HG03139 (cell line): ENCODE data around the gene PERM1.
"Not testable (repeated sequence)": the region's sequence is repeated elsewhere in the genome, so short reads cannot be mapped to it uniquely, and the experiment has no call there.

ENCODE experiments used
- ATAC-seq: cut with Tn5 transposase; IDR thresholded peaks from one replicate; pipeline ENCODE4 v1.9.1; 2021; ENCODE audit not compliant: unreplicated experiment

Gene PERM1

DNA sequence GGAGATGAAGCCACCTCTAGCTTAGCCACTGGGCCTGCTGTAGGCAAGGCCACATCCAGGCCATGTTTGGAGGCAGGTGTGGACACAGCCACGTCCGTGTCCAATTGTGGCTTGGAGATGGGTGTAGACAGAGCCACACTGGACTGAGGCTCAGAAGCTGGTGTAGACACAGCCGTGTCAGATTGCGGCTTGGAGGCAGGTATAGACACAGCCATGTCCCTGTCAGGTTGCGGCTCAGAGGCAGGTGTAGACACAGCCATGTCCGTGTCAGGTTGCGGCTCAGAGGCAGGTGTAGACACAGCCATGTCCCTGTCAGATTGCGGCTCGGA lies 2.2 kb downstream of the PERM1 start:
- ATAC-seq: no peak

DNA sequence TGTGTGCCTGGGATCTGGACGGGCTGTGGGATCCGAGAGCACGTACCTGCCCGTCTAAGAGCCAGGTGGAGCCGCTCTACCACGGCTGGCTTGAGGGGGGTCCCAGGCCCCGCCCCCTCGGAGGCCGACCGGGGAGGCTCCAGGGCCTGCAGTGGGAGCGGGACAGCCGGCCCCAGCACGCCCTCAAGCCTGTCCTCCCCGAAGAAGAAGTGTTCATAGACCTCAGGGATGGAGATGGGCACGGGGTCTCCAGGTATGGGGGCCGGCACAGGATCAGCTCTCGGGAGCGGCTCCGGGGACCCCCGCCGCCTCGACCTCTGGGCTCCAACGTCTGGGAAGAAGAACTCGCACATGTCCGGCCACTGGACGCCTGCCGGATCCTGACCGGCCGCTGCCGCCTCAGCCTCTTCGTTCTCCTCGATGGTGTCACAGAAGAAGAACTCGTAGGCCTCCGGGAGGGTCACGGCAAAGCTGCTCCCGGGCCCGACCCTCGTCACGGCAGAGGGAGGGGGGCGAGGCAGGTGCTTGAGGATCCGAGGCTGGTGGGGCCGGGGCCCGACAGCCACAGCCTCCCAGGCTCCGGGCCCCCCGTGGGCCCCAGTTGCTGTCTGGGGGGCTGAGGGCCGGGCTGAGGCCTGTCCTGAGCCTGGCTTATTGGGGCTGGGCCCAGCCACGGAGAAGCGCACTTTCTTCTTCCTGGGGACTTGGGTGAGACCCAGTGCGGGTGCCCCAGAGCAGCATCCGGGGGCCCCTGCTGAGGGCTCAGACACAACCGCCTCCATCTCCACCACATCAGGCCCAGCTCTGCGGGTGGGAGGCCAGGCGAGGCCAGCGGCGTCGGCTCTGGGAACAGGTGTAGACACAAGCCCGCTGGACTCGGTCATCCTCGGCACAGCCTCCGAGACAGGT lies 2.8 kb downstream of the PERM1 start:
- ATAC-seq: no peak

DNA sequence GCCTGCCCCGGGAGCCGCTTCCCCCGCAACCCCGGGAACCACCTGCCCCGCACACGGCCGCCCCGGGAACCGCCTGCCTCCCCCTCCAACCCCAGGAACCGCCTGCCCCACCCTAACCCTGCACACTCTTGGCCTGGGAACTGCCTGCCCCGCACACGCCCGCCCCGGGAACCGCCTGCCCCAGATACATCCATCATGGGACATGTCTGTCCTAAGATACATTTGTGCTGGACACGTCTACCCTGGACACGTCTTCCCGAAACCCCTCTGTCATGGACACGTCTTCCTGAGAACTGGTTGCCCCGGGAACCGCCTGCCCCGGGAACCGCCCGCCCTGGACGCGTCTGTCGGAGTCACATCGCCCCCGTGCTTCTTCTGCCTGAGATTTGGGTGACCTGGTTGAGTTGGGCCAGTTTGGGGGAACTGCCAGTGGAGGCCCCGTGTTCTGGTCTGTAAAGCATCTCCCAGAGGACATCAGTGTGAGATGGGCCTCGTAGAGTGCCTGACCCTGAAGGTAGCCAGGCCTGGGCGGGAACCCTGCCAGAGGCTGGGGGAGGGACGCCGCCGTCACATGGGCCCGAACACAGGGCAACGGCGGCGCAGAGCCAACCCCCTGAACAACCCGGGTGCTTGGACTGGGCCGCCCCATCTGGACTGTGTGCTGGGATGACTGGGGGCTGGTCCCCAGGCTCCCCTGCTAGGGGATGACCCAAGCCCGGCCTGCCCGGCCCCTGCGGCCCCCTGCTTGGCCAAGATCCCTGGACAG lies 3.6 kb downstream of the PERM1 start:
- no peak for ATAC-seq

DNA sequence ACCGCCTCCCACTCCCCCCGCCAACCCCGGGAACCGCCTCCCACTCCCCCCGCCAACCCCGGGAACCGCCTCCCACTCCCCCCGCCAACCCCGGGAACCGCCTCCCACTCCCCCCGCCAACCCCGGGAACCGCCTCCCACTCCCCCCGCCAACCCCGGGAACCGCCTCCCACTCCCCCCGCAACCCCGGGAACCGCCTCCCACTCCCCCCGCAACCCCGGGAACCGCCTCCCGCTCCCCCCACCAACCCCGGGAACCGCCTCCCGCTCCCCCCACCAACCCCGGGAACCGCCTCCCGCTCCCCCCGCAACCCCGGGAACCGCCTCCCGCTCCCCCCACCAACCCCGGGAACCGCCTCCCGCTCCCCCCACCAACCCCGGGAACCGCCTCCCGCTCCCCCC lies 5.1 kb downstream of the PERM1 start:
- ATAC-seq: not testable (repeated sequence)

DNA sequence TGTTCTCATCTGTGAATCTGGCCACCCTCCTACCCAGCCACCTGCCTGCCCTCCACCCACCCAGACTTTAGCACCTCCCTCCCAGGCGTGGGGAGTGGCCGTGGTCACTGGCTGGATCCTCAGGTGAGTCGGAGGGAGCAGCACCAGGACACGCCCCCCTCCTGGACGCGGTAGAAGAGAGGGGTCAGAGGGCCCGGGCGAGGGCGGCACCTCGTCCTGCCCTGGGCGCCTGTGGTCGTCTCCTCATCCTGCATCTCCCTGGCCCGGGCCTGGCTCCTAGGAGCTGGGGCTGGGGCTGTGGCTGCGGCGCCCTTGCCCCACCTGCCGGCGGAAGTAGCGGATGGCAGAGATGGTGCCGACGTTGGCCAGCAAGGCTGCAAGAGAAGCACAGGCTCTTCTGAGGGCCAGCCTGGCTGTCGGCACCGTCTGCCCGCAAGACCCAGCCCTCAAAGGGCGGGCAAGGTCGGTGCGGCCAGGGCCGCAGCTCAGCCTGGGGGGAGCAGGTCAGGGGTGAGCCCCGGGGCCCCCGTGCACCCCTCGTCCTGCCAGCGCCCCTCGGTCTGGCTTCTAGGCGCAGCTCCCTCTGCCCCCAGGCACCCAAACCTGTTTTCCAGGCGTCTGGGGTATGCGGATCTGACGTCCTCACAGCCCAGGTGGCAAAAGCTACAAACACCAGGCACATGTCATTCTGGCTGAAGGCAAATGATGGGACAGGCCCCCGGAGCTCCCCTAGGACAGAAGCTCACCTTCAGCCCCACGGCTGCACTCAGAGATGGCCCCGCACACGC lies 5.8 kb downstream of the PERM1 start:
- no peak for ATAC-seq

DNA sequence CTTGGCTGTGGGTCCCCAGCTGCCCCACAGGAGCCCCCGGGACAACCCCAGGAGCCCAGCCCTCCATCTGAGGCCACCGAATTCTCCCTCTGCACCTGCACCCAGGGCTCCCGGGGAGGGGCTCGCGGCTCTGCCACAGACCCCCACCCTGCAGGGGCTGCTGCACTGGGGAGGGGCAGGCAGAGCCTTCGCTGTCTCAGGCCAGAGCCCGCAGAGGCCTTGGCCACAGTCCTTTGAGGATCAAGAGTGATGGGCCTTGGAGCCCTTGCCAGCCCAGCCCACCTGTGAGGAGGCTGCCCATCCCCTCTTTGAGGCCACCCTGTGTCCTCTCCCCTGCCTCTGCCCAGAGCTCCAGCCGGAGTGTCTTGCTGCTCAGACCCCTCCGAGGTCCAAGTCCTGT lies 6.5 kb downstream of the PERM1 start:
- no peak for ATAC-seq

DNA sequence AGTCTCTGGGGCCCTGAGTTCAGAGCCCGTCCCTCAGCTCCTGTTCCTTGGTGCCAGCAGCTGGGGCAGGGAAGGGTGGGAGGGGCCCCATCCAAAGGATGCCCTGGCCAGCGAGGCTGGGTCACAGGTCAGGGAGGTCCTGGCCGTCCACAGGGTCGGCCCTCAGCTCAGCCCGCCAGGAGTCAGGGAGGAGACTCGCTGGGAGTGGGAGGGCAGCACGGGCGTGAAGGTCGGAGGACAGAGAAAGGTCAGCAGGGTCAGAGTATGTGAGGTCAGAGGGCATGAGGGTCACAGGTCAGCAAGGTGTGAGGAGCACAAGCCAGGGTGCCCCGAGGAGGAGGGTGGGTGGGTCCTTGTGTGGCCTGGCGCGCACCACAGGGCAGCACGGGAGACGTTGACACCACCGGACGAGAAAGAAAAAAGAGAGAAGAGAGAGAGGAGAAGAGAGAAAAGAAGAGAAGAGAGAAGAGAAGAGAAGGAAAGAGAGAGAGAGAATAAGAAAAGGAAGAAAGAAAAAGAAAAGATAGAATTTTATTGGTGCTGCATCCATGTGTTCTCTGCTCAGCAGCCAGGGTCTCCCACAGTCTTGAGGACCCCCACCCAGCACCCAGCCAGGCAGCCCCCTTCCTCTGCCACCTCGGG lies 7.1 kb downstream of the PERM1 start:
- ATAC-seq: no peak

DNA sequence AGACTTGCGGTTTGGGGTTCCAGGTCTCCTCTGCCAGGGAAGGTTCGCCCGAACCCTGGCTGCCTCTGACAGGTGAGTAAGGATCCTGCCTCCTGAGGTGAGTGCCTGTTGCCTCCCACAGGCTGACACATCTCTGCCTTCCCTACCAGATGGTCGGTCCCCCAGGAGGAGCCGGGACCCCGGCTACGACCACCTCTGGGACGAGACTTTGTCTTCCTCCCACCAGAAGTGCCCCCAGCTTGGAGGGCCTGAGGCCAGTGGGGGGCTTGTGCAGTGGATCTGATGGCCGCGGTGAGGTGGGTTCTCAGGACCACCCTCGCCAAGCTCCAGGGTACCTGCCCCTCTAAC lies 7.6 kb downstream of the PERM1 start:
- ATAC-seq: no peak

DNA sequence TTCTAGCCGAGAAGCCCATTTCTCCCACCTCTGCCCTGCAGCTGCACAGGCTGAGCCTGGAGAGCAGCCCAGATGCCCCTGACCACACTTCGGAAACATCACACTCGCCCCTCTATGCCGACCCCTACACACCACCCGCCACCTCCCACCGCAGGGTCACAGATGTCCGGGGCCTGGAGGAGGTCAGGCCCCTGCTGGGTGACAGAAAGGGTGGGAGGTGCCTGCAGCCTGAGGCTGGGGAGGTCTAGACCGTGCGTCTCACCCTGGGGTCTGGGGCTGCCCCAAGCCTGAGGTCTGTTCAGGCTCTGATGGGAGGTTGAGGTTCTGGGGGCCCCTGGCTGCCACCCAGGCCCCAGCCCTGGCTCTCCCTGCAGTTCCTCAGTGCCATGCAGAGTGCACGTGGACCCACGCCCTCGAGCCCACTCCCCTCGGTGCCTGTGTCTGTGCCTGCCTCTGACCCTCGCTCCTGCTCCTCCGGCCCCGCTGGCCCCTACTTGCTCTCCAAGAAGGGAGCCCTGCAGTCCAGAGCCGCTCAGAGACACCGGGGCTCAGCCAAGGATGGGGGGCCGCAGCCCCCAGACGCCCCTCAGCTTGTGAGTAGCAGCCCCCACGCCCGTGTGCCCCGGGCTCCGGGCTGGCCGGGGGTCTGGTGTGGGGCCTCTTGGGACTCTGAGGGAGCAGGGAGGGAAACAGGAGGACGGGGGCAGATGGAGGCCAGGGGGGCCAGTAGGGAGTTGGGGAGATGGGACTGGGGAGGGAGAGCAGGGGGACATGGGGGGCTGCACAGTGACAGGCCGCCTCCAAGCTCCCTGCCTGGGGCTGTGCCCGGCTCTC lies 8.2 kb downstream of the PERM1 start:
- ATAC-seq: no peak

DNA sequence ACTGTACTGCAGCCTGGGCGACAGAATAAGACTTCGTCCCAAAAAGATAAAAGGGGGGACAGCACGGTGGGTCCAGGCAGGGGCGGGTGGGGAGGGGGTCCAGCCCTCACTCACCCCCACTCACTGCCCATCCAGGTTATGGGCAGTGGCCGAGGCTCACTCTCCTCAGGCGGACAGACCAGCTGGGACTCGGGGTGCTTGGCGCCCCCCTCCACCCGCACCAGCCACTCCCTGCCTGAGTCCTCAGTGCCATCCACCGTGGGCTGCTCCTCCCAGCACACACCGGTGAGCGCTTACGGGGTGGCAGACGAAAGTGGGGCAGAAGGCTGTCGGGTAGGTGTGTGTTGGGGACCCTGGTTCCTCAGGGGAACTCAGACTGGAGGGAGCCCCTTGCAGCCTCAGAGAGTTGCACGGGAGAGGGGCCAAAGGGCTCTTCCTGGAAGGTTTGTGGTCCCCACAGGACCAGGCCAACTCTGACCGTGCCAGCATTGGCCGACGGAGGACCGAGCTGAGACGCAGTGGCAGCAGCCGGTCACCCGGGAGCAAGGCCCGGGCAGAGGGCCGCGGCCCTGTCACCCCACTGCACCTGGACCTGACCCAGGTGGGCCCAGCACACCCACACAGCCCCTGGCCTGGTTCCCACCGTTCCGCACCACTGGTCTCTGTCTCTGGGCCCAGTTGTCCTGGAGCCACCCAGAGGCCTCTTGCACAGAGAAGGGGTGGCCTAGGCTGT lies 9.0 kb downstream of the PERM1 start:
- no peak for ATAC-seq

DNA sequence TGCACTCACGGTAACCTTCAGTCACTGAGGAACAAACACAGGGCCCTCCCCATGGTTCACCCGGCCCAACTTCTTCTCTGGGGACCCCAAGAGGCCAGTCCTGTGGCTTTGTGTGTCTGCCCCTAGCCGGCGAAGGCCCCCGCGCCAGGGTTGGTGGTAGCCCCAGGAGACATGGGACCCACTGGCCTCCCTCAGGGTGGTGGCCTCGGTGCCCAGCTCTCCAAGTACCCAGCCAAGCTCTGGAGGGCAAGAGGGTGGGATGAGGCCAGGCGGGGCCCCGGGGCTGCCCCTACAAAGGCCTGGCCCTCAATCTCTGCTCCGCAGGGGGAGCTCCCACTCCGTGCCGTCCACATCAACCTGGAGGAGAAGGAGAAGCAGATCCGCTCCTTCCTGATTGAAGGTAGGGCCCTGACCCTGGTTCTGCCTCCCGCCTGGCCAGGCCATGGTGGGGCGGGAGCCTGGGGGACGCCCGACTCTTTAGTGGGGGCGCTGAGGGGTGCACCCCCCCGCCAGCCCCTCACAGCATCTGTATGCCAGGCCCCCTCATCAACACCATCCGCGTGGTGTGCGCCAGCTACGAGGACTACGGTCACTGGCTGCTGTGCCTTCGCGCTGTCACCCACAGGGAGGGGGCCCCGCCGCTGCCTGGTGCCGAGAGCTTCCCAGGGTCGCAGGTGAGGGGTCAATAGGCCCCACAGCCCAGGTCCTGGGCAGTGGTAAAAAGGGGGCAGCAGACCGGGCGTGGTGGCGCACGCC lies 10.0 kb downstream of the PERM1 start:
- ATAC-seq: no peak

DNA sequence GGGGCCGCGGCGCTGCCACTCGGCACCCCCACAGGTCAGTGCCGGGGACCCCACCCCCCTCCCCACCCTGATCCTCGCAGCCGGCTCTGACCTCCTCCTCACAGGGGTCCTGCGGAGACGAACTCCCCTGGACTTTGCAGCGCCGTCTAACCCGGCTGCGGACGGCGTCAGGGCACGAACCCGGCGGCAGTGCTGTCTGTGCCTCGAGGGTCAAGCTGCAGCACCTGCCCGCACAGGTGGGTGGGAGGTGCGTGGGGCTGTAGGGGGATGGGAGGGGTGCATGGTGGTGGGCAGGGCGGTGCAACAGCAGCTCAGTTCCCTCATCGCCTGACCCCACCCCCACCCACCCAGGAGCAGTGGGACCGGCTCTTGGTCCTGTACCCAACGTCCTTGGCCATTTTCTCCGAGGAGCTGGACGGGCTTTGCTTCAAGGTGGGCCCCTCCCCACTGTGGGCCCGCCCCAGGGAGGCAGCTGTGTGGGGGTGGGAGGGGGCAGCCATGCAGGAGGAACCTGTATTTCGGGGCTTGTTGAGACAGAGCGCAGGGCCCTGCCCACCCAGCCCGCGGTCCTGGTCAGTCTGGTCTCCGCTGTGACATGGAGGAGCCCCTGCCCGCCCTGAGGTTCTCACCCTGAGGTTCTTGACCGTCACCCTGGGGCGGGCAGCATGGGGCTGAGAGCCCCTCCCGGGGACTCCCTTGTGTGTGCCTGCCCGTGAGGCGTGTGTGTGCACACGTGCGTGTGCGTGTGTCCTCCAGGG lies 10.7 kb downstream of the PERM1 start:
- ATAC-seq: no peak

DNA sequence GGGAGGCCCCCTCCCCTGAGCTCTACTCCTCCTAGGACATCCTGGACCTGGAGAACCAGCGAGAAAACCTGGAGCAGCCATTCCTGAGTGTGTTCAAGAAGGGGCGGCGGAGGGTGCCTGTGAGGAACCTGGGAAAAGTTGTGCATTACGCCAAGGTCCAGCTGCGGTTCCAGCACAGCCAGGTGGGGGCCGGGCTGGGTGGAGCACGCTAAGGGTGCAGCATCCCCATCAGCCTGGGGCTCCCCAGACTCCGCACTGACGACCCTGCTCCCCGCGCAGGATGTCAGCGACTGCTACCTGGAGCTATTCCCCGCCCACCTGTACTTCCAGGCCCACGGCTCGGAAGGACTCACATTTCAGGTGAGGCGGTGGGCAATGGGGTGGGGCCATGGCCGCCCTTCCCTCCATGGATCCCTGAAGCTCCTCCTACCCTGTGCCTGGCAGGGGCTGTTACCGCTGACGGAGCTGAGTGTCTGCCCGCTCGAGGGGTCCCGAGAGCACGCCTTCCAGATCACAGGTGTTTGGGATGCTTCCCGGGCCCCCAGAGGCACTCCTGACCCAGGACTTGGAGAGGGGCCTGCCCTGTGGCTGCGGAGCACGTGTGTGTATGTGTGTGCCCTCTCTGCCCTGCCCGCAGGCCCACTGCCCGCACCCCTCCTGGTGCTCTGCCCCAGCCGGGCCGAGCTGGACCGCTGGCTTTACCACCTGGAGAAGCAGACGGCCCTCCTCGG lies 11.5 kb downstream of the PERM1 start:
- ATAC-seq: no peak

DNA sequence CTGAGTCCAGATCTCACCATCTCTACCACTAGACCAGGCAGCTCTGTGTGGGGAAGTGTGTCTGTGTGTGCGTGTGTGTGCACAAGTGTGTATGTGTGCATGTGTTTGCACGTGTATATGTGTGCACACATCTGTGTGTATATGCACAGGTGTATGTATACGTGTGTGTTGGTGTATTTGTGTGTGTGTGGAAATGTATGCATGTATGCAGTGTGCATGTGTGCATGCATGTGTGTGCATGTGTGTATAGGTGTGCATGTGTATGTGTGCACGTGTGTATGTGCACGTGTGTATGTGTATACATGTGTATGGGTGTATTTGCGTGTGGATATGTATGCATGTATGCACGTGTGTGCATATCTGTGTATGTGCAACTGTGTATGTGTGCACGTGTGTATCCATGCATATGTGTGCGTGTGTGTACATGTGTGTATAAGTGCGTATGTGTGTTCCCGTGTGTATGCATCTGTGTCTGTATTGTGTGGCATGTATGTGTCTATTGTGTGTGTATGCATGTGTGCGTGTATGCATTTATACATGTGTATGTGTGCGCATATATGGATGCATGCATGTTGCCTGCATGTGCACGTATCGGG lies 12.5 kb downstream of the PERM1 start:
- ATAC-seq: no peak

DNA sequence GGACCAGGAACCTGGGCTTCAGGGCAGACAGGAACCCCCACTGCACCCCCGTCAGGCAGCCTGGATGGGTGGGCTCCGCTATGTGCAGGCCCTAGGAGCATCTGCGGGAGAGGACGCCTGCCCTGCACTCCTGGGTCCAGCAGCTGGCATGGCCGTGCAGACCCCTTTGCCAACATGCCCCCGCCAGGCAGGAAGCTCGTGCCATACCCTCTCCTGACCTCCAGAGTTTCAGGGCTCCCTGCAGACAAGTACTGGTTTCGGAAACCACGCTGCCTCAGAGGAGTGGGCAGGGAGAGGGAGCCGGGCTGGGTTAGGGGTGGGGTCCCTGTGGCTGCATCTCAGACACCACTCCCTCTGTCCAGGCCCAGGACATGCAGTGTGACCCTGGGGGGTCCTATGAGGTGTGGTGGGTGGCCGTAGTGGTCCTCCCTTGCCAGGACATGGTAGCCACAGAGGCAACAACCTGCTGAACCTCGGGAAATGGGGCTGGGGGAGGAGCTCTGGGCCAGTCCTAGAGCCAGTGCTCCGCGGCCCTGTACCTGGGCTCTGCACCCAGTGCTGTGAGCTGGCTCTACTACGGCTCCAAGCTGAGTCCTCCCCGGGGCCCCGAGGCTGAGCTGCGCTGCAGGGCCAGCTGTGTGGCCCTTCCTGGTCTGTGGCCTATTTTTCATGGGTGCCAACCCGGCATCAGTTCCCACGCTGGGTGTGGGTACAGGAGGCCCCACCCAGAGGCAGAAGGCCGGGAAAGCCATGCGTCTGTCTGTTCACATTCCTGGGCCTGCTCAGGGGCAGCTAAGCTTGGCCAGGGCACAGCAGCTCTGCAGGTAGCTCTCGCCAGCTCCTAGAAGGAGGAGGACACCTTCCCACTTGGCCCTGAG lies 14.2 kb downstream of the PERM1 start:
- no peak for ATAC-seq

DNA sequence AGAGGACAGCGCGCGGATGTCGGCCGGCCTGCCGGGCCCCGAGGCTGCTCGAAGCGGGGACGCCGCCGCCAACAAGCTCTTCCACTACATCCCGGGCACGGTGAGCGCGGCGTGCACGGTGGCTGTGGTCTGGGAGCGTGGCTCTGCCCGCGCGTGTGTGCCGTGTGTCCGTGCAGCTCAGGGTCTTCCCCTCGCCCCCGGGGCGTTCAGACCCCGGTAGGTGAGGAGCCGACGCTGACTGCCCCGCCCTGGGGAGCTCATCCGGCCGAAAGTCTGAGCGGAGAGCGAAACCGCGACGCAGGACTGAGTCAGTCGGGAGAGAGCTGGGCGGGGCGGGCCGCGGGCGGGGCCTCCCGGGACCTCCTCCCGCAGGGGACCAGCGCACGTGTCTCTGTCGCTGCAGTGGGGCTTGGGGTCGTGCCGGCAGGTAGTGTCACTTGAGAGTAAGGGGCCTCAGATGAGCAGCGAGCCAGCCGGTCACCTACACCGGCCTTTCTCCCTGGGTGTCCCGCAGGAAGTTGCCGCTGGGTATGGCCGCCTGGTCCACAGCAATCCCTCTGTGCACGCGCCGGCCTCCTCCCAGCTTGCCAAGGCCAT lies 15.1 kb downstream of the PERM1 start:
- no peak for ATAC-seq
